GM21737 (cell line): ENCODE results near the gene ADAP2.
A peak's percentile ranks its signal among the peaks of the same experiment; 100 is the strongest.
"Not testable (repeated sequence)": the region's sequence is repeated elsewhere in the genome, so short reads cannot be mapped to it uniquely, and the experiment has no call there.

Experiments used
- ATAC-seq: cut with Tn5 transposase; IDR thresholded peaks from one replicate; pipeline ENCODE4 v1.9.1; 2021; ENCODE audit warnings: mild to moderate bottlenecking, moderate library complexity; ENCODE audit not compliant: unreplicated experiment

Gene ADAP2

GRCh38 chr17:30965686-30966085 is 43.9 kb downstream of the ADAP2 start:
- no peak for ATAC-seq

GRCh38 chr17:30967911-30968310 is 46.2 kb downstream of the ADAP2 start:
- ATAC-seq = not testable (repeated sequence)

DNA sequence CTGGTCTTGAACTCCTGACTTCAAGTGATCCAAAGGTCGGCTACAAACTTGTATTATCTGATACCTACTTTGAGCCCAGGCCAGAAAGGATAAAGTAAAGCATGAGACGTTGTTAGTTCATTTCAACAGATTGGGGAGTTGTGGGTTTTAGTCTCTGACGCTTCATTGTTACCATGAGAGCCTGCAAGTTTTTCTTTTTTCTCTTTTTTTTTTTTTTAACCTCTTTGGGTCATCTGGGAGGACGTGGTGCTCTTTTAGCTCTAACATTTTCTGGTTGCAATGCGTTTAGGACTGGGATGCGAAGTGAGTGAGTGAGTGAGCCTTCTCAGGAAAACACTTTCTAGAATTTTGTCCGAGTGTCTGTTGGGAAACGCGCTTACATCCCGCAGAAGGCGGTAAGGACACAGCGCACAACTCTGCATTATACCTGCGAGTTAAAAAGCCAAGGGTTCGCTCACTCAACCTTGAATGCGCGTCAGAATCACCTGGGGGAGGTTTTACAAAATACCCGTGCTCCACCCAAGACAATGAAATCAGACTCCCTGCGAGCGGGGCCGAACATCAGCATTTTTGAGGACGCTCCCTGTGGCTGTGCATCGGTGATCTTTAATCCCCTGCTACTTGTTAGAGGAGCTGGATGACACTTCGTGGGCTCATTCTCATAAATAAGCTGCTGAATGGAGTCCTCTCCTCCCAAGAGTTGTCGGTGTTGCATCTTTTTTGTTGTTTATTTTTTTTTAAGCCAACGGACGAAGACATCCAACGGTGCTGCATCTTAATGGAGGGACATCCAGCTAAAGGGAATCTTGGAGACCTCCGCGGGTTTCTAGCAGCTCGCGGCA is 48.5 kb downstream of the ADAP2 start:
- no peak for ATAC-seq

- peak; percentile 55 for ATAC-seq
Observed at GRCh38 chr17:30970831-30971567, 49.3 kb downstream of the ADAP2 start, which contains the start of gene RNF135. TSS of gene RNF135 (plus strand) at chr17:30971039. CDS start at chr17:30971074, 35 bp downstream.

DNA sequence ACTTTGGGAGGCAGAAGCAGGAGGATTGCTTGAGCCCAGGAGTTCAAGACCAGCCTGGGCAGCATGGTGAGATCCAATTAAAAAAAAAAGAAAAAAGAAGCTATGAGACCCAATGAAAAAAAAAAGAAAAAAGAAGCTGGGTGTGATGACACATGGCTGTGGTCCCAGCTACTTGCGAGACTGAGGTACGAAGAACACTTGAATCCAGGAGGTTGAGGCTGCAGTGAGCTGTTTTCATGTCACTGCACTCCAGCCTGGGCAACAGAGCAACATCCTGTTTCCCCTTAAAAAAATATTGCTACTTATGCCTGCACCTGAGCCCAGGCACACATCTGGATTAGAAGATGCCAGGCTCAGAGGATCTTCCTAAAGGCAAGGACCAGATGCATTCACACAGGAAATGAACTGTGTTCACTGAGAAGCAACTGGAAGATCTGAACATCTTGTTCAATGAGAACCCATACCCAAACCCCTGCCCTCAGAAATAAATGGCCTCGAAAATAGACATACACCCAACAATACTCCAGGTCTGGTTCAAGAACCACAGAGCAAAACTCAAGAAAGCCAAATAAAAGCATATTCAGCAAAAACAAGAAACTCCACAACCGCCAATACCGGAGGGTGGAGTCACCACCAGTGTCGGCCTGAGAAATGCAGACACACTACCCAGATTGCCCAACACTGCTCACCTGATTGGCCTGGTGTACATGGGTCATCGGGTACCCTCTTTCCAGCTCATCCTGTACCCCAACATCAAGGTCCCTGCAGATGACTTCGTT is 53.5 kb downstream of the ADAP2 start:
- ATAC-seq = no peak

- not testable (repeated sequence) for ATAC-seq
Observed at GRCh38 chr17:30979919-30980318, 58.2 kb downstream of the ADAP2 start.

- ATAC-seq = no peak
Observed at GRCh38 chr17:30981531-30982519, 60.1 kb downstream of the ADAP2 start.

DNA sequence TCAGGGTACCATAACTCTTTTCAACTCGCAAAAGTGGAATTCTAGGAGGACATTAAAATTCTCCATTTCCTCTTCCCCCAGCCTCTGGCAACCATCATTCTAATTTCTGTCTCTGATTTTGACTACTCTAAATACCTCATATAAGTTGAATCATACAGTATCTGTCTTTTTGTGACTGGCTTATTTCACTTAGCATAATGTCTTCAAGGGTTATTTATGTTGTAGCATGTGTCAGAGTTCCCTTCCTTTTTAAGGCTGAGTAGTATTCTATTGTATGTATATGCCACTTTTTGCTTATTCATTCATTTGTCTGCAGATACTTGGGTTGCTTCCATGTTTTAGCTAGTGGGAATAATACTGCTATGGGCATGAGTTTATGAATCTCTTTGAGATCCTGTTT is 61.1 kb downstream of the ADAP2 start:
- no peak for ATAC-seq

DNA sequence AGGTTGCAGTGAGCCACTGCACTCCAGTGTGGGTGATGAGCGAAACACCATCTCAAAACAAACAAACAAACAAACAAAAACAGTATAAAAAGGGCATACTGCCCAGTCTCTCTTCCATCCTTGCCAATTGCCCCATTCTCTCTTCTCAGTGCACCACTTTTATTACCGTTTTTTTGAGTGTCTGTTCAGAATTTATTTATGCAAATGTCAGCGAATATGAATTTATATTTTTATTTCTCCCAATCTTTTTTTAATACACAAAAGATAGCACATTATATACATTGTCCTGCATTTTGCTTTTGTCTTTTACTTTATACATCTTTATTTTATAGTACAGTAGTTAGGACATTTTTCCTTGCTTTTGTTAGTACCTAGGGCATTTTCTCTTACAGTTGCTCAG is 68.7 kb downstream of the ADAP2 start:
- ATAC-seq = no peak

GRCh38 chr17:30992551-30992950 is 70.8 kb downstream of the ADAP2 start:
- no peak for ATAC-seq

DNA sequence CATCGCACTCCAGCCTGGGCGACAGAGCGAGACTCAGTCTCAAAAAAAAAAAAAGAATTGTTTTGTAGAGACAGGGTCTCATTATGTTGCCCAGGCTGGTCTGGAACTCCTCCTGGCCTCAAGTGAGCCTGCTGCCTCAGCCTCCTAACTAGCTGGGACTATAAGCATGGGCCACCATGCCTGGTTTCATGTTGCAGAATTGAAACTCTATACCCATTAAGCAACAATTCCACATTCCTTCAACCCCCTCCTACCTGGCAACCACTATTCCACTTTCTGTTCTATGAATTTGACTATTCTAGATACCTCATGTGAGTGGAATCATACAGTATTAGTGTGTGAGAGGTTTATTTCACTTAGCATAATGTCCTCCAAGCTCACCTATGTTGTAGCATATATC is 73.6 kb downstream of the ADAP2 start:
- no peak for ATAC-seq

DNA sequence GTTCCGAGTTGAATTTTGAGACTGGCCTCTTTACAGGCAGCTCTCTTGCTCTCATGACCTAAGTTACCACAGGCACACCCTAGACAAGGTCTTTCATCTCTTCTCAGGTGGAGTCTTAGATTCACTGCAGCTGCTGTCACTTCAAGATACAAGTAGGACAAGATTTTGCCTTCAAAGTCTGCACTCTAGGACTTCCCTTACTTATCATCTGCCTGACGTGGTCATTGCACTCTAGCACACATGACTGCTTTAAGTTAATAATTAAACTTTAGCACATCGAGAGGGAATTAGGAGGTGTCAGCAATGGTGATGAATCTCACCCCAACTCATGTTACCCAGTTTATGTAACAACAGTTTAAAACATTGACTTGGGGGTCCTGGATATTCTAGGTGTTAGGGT is 74.7 kb downstream of the ADAP2 start:
- ATAC-seq = no peak

DNA sequence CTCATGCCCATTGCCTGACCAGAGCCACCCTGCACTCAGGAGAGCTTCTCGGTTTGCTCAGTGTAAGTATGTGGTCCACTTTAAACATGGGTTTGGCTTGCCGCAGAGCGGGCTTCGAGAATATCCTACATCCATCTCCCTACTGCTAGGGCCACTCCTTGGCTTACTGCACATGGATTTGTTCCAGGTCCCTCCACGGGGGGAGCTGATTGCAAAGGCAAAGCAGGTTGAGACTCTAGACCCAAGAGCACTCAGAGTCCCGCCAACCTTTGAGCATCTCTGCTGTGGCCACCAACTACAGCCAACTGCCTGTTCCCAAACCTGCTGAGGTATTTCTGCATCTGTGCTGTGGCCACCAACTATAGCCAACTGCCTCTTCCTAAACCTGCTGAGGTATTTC is 75.5 kb downstream of the ADAP2 start:
- no peak for ATAC-seq

- ATAC-seq = no peak
Observed at GRCh38 chr17:30997842-30998241, 76.1 kb downstream of the ADAP2 start.

GRCh38 chr17:31002047-31002446 is 80.3 kb downstream of the ADAP2 start:
- ATAC-seq = no peak

DNA sequence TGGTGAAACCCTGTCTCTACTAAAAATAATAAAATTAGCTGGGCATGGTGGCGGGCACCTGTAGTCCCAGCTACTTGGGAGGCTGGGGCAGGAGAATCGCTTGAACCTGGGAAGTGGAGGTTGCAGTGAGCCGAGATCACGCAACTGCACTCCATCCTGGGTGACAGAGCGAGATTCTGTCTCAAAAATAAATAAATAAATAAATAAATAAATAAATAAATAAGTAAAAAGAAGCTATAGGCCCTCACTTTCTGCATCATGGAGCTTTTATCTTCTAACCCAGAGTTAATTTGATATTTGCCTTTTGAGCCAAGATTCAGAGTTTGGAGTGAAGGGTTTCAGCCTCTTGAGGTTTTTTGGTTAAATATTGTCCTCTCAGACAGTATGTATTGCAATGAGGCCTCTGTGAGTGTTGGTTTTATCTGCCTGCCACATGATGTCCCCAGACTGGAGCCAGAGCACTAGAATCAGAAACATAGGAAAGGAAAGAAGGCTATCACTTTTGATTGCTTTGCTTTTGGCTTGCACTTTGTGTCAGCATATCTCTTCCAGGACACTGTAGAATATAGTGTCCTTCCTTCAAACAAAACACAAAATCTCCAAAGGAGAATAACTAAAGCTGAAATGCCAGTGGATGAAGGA is 81.6 kb downstream of the ADAP2 start:
- ATAC-seq = no peak

GRCh38 chr17:31004160-31004559 is 82.4 kb downstream of the ADAP2 start:
- no peak for ATAC-seq

GRCh38 chr17:31007695-31008373 is 86.1 kb downstream of the ADAP2 start:
- ATAC-seq = no peak

GRCh38 chr17:31008374-31009041 is 86.8 kb downstream of the ADAP2 start:
- peak; percentile 55 for ATAC-seq
